Keratinocyte (primary cell): Measurements from ENCODE around the gene CCL8. TPM values are rescaled to one million over a fixed set of nuclear protein-coding genes. Genes with fewer than 3 reads are reported as not detected.

Source experiments
- DNase-seq: peaks from one replicate; pipeline ENCODE4 v3.0.0-alpha.2; 2011; ENCODE audit warnings: low read depth, missing footprints, low spot score
- FAIRE-seq: peaks from 2 replicates; lab custom pipeline; 2011; peaks lifted over from hg19 to GRCh38; lab: Jason Lieb, UNC
- H2AFZ ChIP-seq: 2 replicates; pipeline ENCODE4 v1.6.0; 2012; ENCODE audit warnings: low read length, control low read depth, inconsistent platforms; ENCODE audit not compliant: control insufficient read depth
- H3K27ac ChIP-seq: 2 replicates; pipeline ENCODE4 v1.5.1; 2011; ENCODE audit warnings: low read length; ENCODE audit not compliant: control insufficient read depth, insufficient read depth
- H3K27me3 ChIP-seq: 3 replicates; pipeline ENCODE4 v1.6.0; 2011; ENCODE audit warnings: low read length; ENCODE audit not compliant: control insufficient read depth, insufficient read depth; ENCODE audit errors: extremely low read depth
- H3K36me3 ChIP-seq, 2 experiments: 2 replicates in 1 of 2; 3 replicates in 1 of 2; pipeline ENCODE4 v1.5.1; 2011; ENCODE audit warnings: low read length in 2 of 2, mild to moderate bottlenecking in 1 of 2; ENCODE audit not compliant: control insufficient read depth in 2 of 2, insufficient read depth in 2 of 2; ENCODE audit errors: extremely low read depth in 1 of 2
- H3K4me1 ChIP-seq: 3 replicates; pipeline ENCODE4 v1.5.1; 2011; ENCODE audit warnings: low read length; ENCODE audit not compliant: control insufficient read depth, insufficient read depth; ENCODE audit errors: extremely low read depth
- H3K4me2 ChIP-seq: 3 replicates; pipeline ENCODE4 v1.6.0; 2011; ENCODE audit warnings: low read depth, low read length; ENCODE audit not compliant: control insufficient read depth, insufficient read depth; ENCODE audit errors: extremely low read depth
- H3K4me3 ChIP-seq, 3 experiments: fragments of 200-600 bp in 1 of 3; sonication (generic) in 1 of 3; 2 replicates in 2 of 3; 3 replicates in 1 of 3; pipeline ENCODE4 v1.5.1; 2011 to 2016; ENCODE audit warnings: low read length in 3 of 3, mild to moderate bottlenecking in 3 of 3, control low read depth in 2 of 3, inconsistent platforms in 1 of 3, low read depth in 1 of 3, mixed read lengths in 1 of 3, mixed run types in 1 of 3, moderate library complexity in 1 of 3; ENCODE audit not compliant: control insufficient read depth in 2 of 3, insufficient read depth in 2 of 3; ENCODE audit errors: extremely low read depth in 1 of 3
- H3K79me2 ChIP-seq: 2 replicates; pipeline ENCODE4 v1.6.0; 2012; ENCODE audit warnings: low read length; ENCODE audit not compliant: control insufficient read depth, insufficient read depth
- H3K9ac ChIP-seq: 3 replicates; pipeline ENCODE4 v1.6.0; 2011; ENCODE audit warnings: low read length; ENCODE audit not compliant: control insufficient read depth, insufficient read depth; ENCODE audit errors: extremely low read depth
- H3K9me1 ChIP-seq: 3 replicates; pipeline ENCODE4 v1.6.0; 2011; ENCODE audit warnings: low read length; ENCODE audit not compliant: control insufficient read depth, insufficient read depth; ENCODE audit errors: extremely low read depth
- H3K9me3 ChIP-seq: 2 replicates; pipeline ENCODE4 v1.5.1; 2012; ENCODE audit warnings: low read depth, low read length; ENCODE audit not compliant: control insufficient read depth
- H4K20me1 ChIP-seq: 3 replicates; pipeline ENCODE4 v1.6.0; 2011; ENCODE audit warnings: low read length; ENCODE audit not compliant: control insufficient read depth, insufficient read depth; ENCODE audit errors: extremely low read depth
- CTCF ChIP-seq, 3 experiments: IDR thresholded peaks in 1 of 3; conservative IDR thresholded peaks in 1 of 3; optimal IDR thresholded peaks in 1 of 3; 2 replicates in 2 of 3; 3 replicates in 1 of 3; pipeline versions ENCODE3 to v1.5.1; 2011; ENCODE audit warnings: low read length in 3 of 3, mild to moderate bottlenecking in 3 of 3, moderate library complexity in 2 of 3, control low read depth in 1 of 3, inconsistent platforms in 1 of 3; ENCODE audit not compliant: insufficient read depth in 2 of 3; ENCODE audit errors: extremely low read depth in 1 of 3
- EZH2 ChIP-seq: IDR thresholded peaks from one replicate; pipeline ENCODE4 v1.6.1; 2012; ENCODE audit warnings: inconsistent platforms, mild to moderate bottlenecking, low read length, moderate library complexity
- dilution Hi-C: fragments of 300-500 bp; cut with MboI; formaldehyde crosslinking; loops from one replicate; pipeline ENCODE4 v1.7.0; 2020; ENCODE audit warnings: low sequenced_read_pairs; ENCODE audit not compliant: extremely low pct_ligation_motif_present
- polyA plus RNA-seq, 5 experiments: library from polyadenylated mRNA; depleted of rRNA in 3 of 5; stranded (reverse) in 3 of 5; stranded (forward) in 1 of 5; unstranded in 1 of 5; fragments of >200 nt; gene quantifications; 1 replicate in 1 of 5; 2 replicates in 3 of 5; 3 replicates in 1 of 5; pipeline versions ENCODE4 v1.2.1 to v1.2.3, GENCODE V29; 2011 to 2012; ENCODE audit warnings: missing spikeins in 2 of 5, low read depth in 1 of 5, low replicate concordance in 1 of 5

CCL8 gene
- polyA plus RNA-seq, 1 donor (not counting 4 experiments of a cell fraction or from before 2014, with no cell fraction given) = not detected

GRCh38 chr17:34363183-34363661, 44.0 kb downstream of the CCL8 start, which contains the start of gene CCL1:
CCL1 (minus strand) TSS chr17:34363233; CDS start chr17:34363161, 72 bp downstream.
- no peak within 1 kb of the TSS for H3K9ac ChIP-seq
- H3K36me3 ChIP-seq = no peaks in the 10 kb centered on the region
- H3K27me3 ChIP-seq = no peaks in the 10 kb centered on the region
- dilution Hi-C loops = loop anchor here (25.0 kb wide), 1 partner anchor 151 kb away; no protein-coding TSS in a partner anchor
- FAIRE-seq = no peak
- no peak within 1 kb of the TSS for H2AFZ ChIP-seq
- no peak for DNase-seq
- H3K4me2 ChIP-seq = no peak within 1 kb of the TSS
- no peaks in the 10 kb centered on the region for H4K20me1 ChIP-seq
- no peak for TF ChIP-seq CTCF (optimal IDR thresholded peaks at IDR 0.05 in 1 of 3, IDR thresholded peaks at IDR 0.05 in 1 of 3, conservative IDR thresholded peaks at IDR 0.05 in 1 of 3; ENCODE audit: extremely low read depth in 1 of 3, insufficient read depth in 2 of 3, low read length in 3 of 3)
- no peak for TF ChIP-seq EZH2
- H3K27ac ChIP-seq = no peak within 1 kb of the TSS
- H3K9me1 ChIP-seq = no peaks in the 10 kb centered on the region
- H3K4me1 ChIP-seq = no peaks in the 10 kb centered on the region
- H3K9me3 ChIP-seq = no peaks in the 10 kb centered on the region
- no peak within 1 kb of the TSS for H3K4me3 ChIP-seq
- no peaks in the 10 kb centered on the region for H3K79me2 ChIP-seq

DNA sequence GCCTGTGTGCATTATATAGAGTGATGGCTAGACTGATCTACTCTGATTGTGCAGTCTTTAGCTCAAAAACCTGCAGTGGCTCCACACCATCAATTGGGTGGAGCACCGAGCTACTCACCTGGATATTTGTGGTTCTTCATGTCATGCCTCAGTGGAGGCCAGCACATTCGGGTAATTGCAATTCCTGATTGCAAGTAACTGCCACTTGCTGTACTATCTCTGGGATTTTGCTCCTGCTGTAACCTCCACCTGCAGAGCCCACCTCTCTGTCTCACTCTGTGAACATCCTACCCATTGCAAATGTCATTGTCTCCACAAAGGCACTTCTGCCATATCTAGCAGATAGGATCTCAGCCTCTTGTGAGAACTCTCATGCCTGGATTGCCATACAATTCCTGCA, 45.5 kb downstream of the CCL8 start:
- no peaks in the 10 kb centered on the region for H3K36me3 ChIP-seq
- no peak overlapping the region for H2AFZ ChIP-seq
- DNase-seq (no peak), FAIRE-seq (no peak)
- H3K27me3 ChIP-seq = no peaks in the 10 kb centered on the region
- TF ChIP-seq CTCF (optimal IDR thresholded peaks at IDR 0.05 in 1 of 3, IDR thresholded peaks at IDR 0.05 in 1 of 3, conservative IDR thresholded peaks at IDR 0.05 in 1 of 3; ENCODE audit: extremely low read depth in 1 of 3, insufficient read depth in 2 of 3, low read length in 3 of 3) (no peak), EZH2 (no peak)
- no peak overlapping the region for H3K27ac ChIP-seq
- dilution Hi-C loops = loop anchor here (25.0 kb wide), 1 partner anchor 152 kb away; no protein-coding TSS in a partner anchor
- H3K4me2 ChIP-seq = no peak overlapping the region
- no peaks in the 10 kb centered on the region for H3K4me1 ChIP-seq
- no peaks in the 10 kb centered on the region for H3K79me2 ChIP-seq
- H3K9me1 ChIP-seq = no peaks in the 10 kb centered on the region
- H3K4me3 ChIP-seq = no peak overlapping the region
- no peaks in the 10 kb centered on the region for H4K20me1 ChIP-seq
- H3K9ac ChIP-seq = no peak overlapping the region
- H3K9me3 ChIP-seq = no peaks in the 10 kb centered on the region
